Nephron progenitor cell (in vitro differentiated cells): ENCODE data around the gene CDK5.

Source experiments
- DNase-seq: peaks from one replicate; pipeline ENCODE4 v3.0.0; 2021
- H3K27ac Mint-ChIP-seq: 2 replicates; pipeline ENCODE4 v1.8.0; 2021; ENCODE audit warnings: mild to moderate bottlenecking, moderate library complexity, mixed read lengths
- H3K27me3 Mint-ChIP-seq: 2 replicates; pipeline ENCODE4 v1.8.0; 2021; ENCODE audit warnings: mild to moderate bottlenecking, low read depth, mixed read lengths; ENCODE audit not compliant: poor library complexity
- H3K36me3 Mint-ChIP-seq: 2 replicates; pipeline ENCODE4 v1.8.0; 2021; ENCODE audit warnings: low read depth, mixed read lengths
- H3K4me1 Mint-ChIP-seq: 2 replicates; pipeline ENCODE4 v1.8.0; 2021; ENCODE audit warnings: mixed read lengths
- H3K4me3 Mint-ChIP-seq: 2 replicates; pipeline ENCODE4 v1.8.0; 2021; ENCODE audit warnings: mild to moderate bottlenecking, moderate library complexity, mixed read lengths
- H3K9me3 Mint-ChIP-seq: 2 replicates; pipeline ENCODE4 v1.8.0; 2021; ENCODE audit warnings: mild to moderate bottlenecking, moderate library complexity, mixed read lengths
- CTCF ChIP-seq: fragments of 200-600 bp; sonication (generic); IDR thresholded peaks from 2 replicates; pipeline ENCODE4 v1.5.0; 2021; ENCODE audit warnings: antibody characterized with exemption

CDK5 gene

DNA sequence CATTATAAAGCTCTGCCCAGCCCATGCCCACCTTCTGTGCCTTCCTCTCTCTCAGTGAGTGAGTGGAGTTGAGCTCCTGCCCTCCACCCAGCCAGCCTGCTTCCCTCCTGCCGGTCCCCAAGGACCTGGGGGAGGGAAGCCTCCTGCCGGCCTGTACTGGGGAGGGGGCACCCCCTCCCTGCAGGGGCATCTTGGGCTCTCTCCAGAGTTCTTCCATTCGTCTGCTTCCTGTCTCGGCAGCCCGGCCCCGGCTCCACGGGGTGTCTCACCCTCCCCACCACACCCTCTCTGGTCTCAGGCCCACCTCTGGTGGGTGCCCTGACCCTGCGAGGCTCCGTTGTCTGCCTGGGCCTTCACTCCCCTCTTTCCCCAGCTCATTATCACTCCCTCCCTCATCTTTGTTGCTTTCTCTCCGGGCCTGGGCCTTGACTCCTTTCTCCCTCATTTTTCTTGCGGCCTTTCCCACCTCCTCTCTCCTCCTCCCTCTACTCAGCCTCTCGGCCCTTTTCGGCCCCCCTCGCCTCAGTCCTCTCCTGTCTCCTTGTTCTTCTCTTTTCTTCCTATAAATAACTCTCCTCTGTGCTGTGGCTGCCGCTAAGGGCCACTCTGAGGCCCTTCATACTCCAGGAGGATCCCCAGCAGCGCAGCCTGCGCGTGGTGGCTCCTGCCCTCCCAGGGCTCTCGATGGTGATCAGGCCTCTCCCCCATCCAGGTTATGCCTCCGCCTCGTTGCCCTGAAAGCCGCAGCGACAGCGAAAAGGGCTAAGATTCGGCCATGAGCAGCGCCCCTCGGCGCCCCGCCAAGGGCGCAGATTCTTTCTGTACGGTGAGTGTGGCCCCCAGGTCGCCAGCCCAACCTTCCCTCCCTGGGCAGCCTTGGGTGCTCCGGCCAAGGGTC, 3.8 kb upstream of the CDK5 start:
- Mint-ChIP-seq H3K9me3 (no peaks in the 10 kb centered on the region), H3K4me3 (peak overlapping the region; percentile 92), H3K36me3 (peaks cover 4% of the 10 kb centered on the region), H3K27me3 (peaks cover 24% of the 10 kb centered on the region), H3K27ac (no peak overlapping the region), H3K4me1 (peaks cover 50% of the 10 kb centered on the region)
- no peak for DNase-seq
- TF ChIP-seq CTCF = no peak

GRCh38 chr7:151060416-151061212, 2.9 kb upstream of the CDK5 start:
- Mint-ChIP-seq H3K36me3 (peaks cover 4% of the 10 kb centered on the region), H3K4me1 (peaks cover 55% of the 10 kb centered on the region), H3K27ac (no peak overlapping the region), H3K27me3 (peaks cover 30% of the 10 kb centered on the region), H3K9me3 (no peaks in the 10 kb centered on the region), H3K4me3 (peak overlapping the region; percentile 92)
- DNase-seq = no peak
- no peak for TF ChIP-seq CTCF

GRCh38 chr7:151060113-151060415, 2.4 kb upstream of the CDK5 start:
- H3K4me1 Mint-ChIP-seq = peaks cover 55% of the 10 kb centered on the region
- TF ChIP-seq CTCF = peak; percentile 1
- H3K27me3 Mint-ChIP-seq = peaks cover 31% of the 10 kb centered on the region
- peak overlapping the region; percentile 92 for H3K4me3 Mint-ChIP-seq
- H3K27ac Mint-ChIP-seq = no peak overlapping the region
- DNase-seq = no peak
- H3K9me3 Mint-ChIP-seq = no peaks in the 10 kb centered on the region
- no peaks in the 10 kb centered on the region for H3K36me3 Mint-ChIP-seq

GRCh38 chr7:151059367-151060112, 1.8 kb upstream of the CDK5 start, which contains the start of gene SLC4A2:
Gene SLC4A2, plus strand, starts transcription at chr7:151059589. Its CDS starts 2,399 bp downstream, at chr7:151061988.
- peak within 1 kb of the TSS; percentile 77 for H3K27ac Mint-ChIP-seq
- H3K27me3 Mint-ChIP-seq = peaks cover 32% of the 10 kb centered on the region
- no peaks in the 10 kb centered on the region for H3K36me3 Mint-ChIP-seq

More at GRCh38 chr7:151059367-151060112, 1.8 kb upstream of the CDK5 start, which contains the start of gene SLC4A2:
- H3K9me3 Mint-ChIP-seq = no peaks in the 10 kb centered on the region
- peak; percentile 77 for DNase-seq
- peaks cover 55% of the 10 kb centered on the region for H3K4me1 Mint-ChIP-seq
- peak; percentile 52 for TF ChIP-seq CTCF
- H3K4me3 Mint-ChIP-seq = peak within 1 kb of the TSS; percentile 92
